ENCODE data around the gene SUMO2. TPM values are rescaled to one million over a fixed set of nuclear protein-coding genes. Genes with fewer than 3 reads are reported as not detected.
A peak's percentile ranks its signal among the peaks of the same experiment; 100 is the strongest.

SUMO2 gene
- total and polyA plus RNA-seq, 9 of the 15 experiments (the other 6 are each of a cell fraction or from before 2014, with no cell fraction given): 157 to 733 (median 419) TPM

DNA sequence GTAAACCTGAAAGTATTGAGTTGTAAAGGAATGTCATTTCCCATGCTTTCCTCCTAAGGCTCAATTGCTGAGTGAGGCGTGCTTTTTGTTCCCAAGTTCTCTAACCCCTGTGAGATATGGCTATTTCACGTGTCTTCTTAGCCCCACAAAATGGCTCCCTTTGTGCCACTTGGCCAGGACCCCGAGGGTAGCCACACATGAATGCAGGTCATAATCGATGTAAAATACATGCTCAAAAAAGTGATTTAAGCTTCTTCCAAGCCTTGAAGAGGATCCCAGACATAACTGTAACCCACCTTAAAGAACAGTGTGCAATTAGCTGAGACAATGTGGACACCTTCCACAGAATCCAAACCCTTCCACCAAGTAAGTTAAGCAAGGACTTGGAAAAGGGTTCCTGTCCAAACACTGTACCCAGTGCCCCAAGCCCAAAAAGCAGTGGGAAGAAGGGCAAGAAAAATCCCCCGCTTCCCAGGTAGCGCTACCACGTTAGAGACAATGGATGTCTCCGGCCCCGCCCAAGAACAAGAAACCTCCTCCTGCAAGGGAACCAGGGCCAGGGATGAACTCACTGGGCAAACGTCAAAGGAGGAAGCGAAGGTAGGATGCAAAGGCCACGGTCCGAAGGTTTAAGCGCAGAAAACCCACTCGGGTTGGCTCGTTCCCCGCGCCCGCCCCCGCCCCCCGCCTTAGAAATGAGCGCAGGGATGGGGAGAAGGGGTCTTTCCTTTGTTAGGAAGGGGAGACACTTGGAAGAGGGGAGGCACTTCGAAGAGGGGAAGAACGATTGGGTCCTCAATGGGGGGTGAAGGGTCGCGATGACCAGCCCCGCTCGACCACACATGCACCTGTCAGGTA lies 29.6 kb downstream of the SUMO2 start (continued):
- TF ChIP-seq, protein P1, sequence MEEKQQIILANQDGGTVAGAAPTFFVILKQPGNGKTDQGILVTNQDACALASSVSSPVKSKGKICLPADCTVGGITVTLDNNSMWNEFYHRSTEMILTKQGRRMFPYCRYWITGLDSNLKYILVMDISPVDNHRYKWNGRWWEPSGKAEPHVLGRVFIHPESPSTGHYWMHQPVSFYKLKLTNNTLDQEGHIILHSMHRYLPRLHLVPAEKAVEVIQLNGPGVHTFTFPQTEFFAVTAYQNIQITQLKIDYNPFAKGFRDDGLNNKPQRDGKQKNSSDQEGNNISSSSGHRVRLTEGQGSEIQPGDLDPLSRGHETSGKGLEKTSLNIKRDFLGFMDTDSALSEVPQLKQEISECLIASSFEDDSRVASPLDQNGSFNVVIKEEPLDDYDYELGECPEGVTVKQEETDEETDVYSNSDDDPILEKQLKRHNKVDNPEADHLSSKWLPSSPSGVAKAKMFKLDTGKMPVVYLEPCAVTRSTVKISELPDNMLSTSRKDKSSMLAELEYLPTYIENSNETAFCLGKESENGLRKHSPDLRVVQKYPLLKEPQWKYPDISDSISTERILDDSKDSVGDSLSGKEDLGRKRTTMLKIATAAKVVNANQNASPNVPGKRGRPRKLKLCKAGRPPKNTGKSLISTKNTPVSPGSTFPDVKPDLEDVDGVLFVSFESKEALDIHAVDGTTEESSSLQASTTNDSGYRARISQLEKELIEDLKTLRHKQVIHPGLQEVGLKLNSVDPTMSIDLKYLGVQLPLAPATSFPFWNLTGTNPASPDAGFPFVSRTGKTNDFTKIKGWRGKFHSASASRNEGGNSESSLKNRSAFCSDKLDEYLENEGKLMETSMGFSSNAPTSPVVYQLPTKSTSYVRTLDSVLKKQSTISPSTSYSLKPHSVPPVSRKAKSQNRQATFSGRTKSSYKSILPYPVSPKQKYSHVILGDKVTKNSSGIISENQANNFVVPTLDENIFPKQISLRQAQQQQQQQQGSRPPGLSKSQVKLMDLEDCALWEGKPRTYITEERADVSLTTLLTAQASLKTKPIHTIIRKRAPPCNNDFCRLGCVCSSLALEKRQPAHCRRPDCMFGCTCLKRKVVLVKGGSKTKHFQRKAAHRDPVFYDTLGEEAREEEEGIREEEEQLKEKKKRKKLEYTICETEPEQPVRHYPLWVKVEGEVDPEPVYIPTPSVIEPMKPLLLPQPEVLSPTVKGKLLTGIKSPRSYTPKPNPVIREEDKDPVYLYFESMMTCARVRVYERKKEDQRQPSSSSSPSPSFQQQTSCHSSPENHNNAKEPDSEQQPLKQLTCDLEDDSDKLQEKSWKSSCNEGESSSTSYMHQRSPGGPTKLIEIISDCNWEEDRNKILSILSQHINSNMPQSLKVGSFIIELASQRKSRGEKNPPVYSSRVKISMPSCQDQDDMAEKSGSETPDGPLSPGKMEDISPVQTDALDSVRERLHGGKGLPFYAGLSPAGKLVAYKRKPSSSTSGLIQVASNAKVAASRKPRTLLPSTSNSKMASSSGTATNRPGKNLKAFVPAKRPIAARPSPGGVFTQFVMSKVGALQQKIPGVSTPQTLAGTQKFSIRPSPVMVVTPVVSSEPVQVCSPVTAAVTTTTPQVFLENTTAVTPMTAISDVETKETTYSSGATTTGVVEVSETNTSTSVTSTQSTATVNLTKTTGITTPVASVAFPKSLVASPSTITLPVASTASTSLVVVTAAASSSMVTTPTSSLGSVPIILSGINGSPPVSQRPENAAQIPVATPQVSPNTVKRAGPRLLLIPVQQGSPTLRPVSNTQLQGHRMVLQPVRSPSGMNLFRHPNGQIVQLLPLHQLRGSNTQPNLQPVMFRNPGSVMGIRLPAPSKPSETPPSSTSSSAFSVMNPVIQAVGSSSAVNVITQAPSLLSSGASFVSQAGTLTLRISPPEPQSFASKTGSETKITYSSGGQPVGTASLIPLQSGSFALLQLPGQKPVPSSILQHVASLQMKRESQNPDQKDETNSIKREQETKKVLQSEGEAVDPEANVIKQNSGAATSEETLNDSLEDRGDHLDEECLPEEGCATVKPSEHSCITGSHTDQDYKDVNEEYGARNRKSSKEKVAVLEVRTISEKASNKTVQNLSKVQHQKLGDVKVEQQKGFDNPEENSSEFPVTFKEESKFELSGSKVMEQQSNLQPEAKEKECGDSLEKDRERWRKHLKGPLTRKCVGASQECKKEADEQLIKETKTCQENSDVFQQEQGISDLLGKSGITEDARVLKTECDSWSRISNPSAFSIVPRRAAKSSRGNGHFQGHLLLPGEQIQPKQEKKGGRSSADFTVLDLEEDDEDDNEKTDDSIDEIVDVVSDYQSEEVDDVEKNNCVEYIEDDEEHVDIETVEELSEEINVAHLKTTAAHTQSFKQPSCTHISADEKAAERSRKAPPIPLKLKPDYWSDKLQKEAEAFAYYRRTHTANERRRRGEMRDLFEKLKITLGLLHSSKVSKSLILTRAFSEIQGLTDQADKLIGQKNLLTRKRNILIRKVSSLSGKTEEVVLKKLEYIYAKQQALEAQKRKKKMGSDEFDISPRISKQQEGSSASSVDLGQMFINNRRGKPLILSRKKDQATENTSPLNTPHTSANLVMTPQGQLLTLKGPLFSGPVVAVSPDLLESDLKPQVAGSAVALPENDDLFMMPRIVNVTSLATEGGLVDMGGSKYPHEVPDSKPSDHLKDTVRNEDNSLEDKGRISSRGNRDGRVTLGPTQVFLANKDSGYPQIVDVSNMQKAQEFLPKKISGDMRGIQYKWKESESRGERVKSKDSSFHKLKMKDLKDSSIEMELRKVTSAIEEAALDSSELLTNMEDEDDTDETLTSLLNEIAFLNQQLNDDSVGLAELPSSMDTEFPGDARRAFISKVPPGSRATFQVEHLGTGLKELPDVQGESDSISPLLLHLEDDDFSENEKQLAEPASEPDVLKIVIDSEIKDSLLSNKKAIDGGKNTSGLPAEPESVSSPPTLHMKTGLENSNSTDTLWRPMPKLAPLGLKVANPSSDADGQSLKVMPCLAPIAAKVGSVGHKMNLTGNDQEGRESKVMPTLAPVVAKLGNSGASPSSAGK (IDR thresholded peaks at IDR 0.05): 0 out of 2 replicates have a peak, but pooled peaks have one; percentile 0
- TF ChIP-seq TAF1 (IDR thresholded peaks at IDR 0.05; ENCODE audit: control insufficient read depth, extremely low read depth, insufficient read depth, low read length, severe bottlenecking) (peak; percentile 19), ZNF644 (tag; IDR thresholded peaks at IDR 0.05; ENCODE audit: low read depth) (no peak), YY1 (IDR thresholded peaks at IDR 0.05; ENCODE audit: borderline replicate concordance in 1 of 3, control insufficient read depth in 1 of 3, extremely low read depth in 1 of 3, insufficient read depth in 3 of 3, insufficient read length in 1 of 3, insufficient replicate concordance in 2 of 3, low read depth in 1 of 3, low read length in 2 of 3) (peak in 2 of 3 experiments; percentile 45 to 89), NR2C2 (CRISPR knock-in tag; IDR thresholded peaks at IDR 0.05) (no peak), NR2C2 (tag; IDR thresholded peaks at IDR 0.05) (0 out of 2 replicates have a peak, but pooled peaks have one; percentile 36), SOX6 (IDR thresholded peaks at IDR 0.05) (0 out of 2 replicates have a peak, but pooled peaks have one; percentile 42), PTRF (tag; IDR thresholded peaks at IDR 0.05) (0 out of 2 replicates have a peak, but pooled peaks have one; percentile 50), ZNF134 (CRISPR knock-in tag; conservative IDR thresholded peaks at IDR 0.05) (no peak), BMI1 (IDR thresholded peaks at IDR 0.05; ENCODE audit: low read length) (no peak)
- TF ChIP-seq, protein P2, sequence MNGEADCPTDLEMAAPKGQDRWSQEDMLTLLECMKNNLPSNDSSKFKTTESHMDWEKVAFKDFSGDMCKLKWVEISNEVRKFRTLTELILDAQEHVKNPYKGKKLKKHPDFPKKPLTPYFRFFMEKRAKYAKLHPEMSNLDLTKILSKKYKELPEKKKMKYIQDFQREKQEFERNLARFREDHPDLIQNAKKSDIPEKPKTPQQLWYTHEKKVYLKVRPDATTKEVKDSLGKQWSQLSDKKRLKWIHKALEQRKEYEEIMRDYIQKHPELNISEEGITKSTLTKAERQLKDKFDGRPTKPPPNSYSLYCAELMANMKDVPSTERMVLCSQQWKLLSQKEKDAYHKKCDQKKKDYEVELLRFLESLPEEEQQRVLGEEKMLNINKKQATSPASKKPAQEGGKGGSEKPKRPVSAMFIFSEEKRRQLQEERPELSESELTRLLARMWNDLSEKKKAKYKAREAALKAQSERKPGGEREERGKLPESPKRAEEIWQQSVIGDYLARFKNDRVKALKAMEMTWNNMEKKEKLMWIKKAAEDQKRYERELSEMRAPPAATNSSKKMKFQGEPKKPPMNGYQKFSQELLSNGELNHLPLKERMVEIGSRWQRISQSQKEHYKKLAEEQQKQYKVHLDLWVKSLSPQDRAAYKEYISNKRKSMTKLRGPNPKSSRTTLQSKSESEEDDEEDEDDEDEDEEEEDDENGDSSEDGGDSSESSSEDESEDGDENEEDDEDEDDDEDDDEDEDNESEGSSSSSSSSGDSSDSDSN (IDR thresholded peaks at IDR 0.05; ENCODE audit: borderline replicate concordance in 1 of 2, low read depth in 2 of 2, low read length in 2 of 2): peak in 1 of 2 experiments; percentile 70; a peak in 2 of 4 replicates

Data from K562 (cell line).